Astrocyte of the cerebellum (primary cell): Measurements from ENCODE around the gene TSPAN14.

ENCODE experiments used
- DNase-seq: peaks from one replicate; pipeline ENCODE4 v3.0.0-alpha.2; 2011; ENCODE audit warnings: low read depth
- H3K4me3 ChIP-seq: 2 replicates; pipeline ENCODE4 v1.5.1; 2011; ENCODE audit warnings: mild to moderate bottlenecking, low read depth, low read length, moderate library complexity
- in situ Hi-C: cut with HindIII; loops from 2 replicates; pipeline ENCODE4 v1.10.0; 2017; ENCODE audit warnings: low sequenced_read_pairs
- TF ChIP-seq, protein P1 (sequence below): IDR thresholded peaks from 2 replicates; pipeline ENCODE4 v1.5.1; 2012; ENCODE audit warnings: low read length, low read depth, moderate library complexity, mild to moderate bottlenecking; ENCODE audit errors: missing control alignments

TSPAN14 gene

DNA sequence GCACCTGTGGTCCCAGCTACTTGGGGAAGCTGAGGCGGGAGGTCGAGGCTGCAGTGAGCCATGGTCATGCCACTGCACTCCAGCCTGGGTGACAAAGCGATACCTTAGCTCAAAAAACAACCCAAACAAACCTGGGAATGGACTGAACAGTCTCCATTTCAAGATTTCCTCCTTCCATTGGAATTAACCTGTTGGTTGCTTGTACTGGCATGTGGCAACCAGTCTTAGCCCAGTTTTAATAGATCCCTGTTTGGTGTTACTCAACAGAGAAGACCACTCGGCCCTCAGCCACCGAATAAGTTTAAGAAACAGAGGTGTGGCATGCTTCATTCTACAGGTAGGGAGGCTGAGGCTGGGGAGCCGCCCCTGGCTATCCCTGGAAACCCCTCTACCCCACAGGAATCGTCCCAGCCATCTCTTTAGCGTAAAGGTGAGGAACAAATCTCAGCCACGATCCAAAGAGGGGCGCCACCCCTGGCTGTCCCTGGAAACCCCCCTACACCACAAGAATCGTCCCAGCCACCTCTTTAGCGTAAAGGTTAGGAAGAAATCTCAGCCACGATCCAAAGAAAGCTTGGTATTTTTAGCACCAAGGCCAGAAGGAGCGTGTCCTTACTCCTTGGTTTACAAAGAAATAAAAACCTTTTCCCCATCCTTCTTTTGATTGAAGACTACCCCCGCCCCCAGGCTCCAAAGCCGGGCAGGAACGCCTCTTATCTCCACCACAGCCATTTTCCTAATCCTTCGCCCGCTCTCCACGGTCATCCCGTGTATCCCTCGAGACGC is 861 bp upstream of the TSPAN14 start:
- TF ChIP-seq, protein P1, sequence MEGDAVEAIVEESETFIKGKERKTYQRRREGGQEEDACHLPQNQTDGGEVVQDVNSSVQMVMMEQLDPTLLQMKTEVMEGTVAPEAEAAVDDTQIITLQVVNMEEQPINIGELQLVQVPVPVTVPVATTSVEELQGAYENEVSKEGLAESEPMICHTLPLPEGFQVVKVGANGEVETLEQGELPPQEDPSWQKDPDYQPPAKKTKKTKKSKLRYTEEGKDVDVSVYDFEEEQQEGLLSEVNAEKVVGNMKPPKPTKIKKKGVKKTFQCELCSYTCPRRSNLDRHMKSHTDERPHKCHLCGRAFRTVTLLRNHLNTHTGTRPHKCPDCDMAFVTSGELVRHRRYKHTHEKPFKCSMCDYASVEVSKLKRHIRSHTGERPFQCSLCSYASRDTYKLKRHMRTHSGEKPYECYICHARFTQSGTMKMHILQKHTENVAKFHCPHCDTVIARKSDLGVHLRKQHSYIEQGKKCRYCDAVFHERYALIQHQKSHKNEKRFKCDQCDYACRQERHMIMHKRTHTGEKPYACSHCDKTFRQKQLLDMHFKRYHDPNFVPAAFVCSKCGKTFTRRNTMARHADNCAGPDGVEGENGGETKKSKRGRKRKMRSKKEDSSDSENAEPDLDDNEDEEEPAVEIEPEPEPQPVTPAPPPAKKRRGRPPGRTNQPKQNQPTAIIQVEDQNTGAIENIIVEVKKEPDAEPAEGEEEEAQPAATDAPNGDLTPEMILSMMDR = no peak
- in situ Hi-C loops = no loop called here
- DNase-seq = no peak
- H3K4me3 ChIP-seq = peak overlapping the region; percentile 81

DNA sequence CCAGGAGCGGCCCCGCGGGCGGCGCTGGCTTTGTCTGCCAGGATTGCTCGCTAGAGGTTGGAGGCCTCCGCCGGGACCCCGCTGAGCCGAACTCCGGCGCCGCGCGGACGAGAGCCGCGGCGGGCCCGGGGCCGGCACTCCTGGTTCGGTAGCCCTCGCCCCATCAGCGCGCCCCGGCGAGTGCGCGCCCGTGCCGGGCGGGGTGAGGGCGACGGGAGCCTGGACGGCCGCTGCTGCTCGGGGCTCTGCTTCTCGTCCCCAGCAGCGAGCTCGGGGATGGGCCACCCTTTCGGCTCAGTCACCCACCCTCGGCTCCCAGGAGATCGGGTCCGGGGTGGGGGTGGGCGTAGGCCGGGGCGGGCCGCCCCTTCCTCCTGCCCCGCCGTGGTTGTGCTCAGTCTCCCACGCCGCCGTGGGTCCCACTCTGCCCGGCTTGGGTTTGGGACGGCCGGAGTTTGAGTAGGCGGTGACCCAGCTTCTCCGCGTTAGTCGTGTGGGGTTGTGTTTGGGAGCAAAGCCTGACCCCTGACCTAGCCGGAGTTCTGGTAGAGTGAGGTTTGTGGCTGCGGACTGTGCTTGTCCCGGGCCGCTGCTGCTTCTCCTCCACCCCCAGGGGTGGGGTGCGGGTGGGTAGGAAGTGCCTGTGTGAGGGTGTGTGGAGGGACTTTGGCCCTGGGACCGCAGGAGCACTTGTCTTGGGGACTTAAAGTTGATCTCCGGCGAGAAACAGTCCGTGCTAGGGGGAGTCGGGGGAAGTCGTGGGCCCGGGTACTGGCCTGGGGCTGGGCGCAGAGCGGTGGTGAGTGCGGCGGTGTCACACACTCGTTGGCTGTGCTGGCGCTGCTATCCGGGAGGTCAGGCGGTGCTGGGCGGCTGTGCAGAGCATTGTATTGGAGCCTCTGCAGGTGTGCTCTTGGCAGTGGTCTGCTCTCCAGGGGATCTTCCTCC is 677 bp downstream of the TSPAN14 start:
- H3K4me3 ChIP-seq = peak overlapping the region; percentile 81
- TF ChIP-seq, protein P1 = no peak
- DNase-seq = no peak
- in situ Hi-C loops = no loop called here

DNA sequence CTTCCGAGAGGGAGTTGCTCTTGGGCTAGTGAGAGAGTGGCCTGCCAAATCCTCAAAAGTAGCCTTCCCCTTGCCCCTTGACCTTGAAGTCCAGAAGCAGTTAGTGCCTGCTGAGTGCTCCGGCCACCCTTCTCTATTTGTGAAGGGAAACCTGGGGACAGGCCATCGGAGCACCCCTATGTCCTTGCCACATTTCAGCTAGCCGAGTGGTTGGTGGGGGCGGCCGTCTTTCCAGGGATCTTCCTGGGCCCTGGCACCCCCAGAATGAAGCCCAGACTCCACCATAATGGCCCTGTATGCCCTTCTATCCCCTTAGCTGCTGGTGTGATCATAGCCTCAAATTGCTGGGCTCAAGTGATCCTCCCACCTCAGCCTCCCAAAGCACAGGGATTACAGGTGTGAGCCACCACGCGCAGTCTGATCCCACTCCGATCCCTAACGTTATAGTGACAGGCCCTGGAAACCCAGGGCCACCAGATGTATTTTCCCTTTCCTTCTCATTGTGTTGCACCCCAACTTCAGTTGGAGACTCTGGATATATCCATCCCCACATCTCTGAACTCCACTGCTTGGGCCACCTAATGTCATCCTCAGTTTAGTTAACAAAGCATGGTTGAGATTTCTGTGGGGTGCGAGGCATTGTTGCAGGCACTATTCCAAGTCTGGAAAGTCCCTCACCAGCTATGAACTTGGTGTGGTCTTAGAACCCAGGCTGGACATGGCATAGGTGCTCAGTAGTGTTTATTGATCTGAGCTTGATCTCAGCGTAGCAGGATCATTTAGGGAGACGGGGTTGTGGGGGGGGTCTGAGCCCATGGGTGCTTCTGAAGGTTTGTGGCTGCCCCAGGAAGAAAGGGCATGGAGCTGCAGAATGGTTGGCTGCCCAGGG is 1.6 kb downstream of the TSPAN14 start:
- TF ChIP-seq, protein P1 = no peak
- peak overlapping the region; percentile 81 for H3K4me3 ChIP-seq
- in situ Hi-C loops = no loop called here
- DNase-seq = no peak

DNA sequence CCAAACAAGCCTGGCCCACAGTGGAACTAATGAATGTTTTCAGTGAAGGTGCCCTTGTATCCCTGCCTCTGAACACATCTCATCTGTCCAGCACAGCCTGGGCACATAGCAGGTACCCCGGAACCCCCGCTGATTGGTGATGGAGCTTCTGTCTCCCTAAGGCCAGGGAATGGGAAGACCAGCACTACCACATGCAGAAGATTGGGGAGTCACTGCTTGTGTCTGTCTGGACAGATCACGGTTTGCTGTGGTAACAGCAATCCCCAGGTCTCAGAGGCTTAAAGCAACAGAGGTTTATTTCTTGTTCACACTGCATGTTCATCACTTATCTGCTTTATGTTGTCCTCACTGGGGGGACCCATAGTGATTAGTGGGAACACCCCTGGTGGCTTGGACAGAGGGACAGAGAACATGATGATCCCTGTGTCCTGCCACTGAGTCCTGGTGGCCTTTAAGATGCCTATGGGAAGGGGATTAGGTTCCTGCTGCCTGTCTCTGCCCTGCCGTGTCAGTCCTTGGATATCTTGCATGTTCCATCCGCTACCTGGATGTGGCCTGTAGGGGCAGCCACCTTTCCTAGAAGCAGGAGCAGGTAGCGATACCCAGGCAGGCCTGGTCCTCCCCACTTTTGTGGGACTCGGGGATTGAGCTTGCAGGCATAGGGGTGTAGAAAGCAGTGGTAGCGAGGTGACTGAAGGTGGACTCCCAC is 3.6 kb downstream of the TSPAN14 start:
- DNase-seq = no peak
- in situ Hi-C loops = no loop called here
- TF ChIP-seq, protein P1 = no peak
- H3K4me3 ChIP-seq = no peak overlapping the region

DNA sequence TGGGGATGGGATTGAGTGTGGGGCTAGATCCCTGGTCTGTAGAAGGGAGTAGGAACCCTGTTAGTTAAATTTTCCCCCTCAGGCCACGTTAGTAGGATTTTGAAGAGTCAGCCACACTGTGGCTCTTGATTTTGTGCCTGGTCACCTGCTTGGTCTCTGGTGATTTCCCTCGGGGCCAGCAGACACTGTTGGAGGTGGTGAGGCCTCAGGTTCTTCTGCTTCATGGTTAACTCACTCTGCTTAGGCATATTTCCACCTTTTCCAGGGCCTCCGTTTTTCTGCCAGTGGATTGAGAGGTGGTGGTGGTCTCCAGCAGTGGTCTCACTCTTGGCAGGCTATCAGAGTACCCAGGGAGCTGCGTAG is 4.1 kb downstream of the TSPAN14 start:
- DNase-seq = no peak
- H3K4me3 ChIP-seq = no peak overlapping the region
- TF ChIP-seq, protein P1 = no peak
- in situ Hi-C loops = no loop called here
